ENCODE results near the gene MTHFD2.

The MTHFD2 gene

DNA sequence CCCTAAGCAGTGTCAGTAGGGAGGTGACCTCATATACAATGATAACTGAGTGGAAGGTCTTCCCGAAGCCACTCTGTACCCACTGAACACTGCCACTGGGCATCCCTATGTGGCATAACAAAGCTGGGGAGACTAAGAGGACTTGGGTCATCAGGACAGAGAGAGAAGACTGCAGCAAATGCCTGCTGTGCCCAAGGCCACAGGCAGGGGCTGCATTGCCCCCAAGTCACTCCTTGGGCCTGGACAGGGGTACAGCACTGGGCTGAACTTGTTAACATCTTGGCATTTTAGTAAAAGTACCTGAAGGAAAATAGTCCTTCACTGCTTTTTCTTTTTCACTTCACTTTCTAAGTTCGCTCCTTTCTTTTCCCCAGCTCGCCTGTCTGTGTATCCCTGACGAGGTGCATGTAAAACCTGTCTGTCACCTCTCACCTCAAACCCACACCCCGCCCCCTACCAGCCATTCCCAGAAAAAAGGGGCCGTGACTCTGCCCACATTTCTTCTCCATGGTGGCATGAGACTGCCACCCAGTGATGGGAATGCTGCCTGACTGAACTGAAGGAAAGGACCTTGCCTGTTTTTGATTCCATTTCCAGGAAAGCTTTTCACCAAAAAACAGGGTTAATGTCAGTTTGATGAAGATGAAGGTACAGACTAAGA is 62.9 kb downstream of the MTHFD2 start:
- DNase-seq (ENCODE audit: low read depth in 4 of 4, low spot score in 1 of 4), result no peak

DNA sequence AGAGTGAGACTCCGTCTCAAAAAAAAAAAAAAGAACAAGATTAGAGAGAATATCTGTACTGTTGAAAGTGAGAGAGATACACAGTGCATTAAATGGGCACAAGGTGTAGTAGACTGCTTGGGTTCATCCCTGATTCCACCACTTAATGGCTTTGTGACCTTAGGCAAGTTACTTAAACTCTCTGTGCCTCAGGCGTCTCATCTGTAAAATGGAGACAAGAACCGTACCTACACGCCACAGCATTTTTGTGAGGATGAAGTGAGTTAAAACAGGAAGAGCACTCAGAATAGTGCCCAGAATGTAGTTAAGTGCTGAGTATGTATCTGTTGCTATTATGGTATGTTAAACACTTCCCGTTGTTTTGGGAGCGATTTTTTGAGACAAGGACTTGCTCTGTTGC is 64.3 kb downstream of the MTHFD2 start:
- DNase-seq (ENCODE audit: low read depth in 4 of 4, low spot score in 1 of 4), result no peak

DNA sequence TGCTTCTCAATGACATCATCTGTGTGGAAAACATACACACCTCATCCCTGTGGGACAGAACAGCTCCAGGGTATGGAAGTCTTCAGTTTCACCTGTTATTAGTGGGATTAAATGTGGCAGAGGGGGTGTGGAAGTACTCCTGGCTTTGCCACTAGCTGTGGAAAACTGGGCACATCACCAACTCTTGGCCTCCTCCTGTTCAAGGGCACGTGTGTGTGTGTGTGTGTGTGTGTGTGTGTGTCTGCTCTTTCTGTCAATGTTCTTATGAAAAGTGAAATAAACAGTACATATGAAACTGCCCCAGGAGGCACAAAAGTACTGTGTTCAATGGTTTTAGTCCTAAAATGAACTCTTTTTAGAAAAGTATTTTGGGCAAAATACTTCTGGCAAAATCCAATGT is 65.9 kb downstream of the MTHFD2 start:
- DNase-seq (ENCODE audit: low read depth in 4 of 4, low spot score in 1 of 4), result no peak

DNA sequence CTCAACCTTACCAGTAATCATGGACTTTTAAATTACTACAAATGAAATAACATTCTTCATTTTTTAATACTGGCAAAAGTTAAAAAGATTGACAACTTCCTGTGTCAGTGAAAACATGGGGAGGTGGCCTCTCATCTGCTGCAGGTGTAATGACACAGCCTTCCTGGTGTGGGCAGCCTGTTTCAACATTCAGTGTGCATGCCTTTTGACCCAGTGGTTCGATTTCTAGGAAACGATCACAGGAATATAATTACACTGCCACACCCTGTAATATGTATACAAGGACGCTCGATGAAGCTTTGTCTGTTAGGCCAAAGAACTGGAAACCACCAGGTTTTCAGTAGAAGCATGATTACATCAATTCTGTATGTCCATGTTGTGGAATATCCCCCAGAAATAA is 68.7 kb downstream of the MTHFD2 start:
- peak in 1 of 4 experiments; percentile 29 for DNase-seq (ENCODE audit: low read depth in 4 of 4, low spot score in 1 of 4)
